GM12878 (cell line): Measurements from ENCODE around the gene TMC8. TPM values are rescaled to one million over a fixed set of nuclear protein-coding genes. Genes with fewer than 3 reads are reported as not detected.
"Not testable (repeated sequence)": the region's sequence is repeated elsewhere in the genome, so short reads cannot be mapped to it uniquely, and the experiment has no call there.

Experiments
- ATAC-seq: fragments of 200-7000 bp; cut with Tn5 transposase; 3 replicates; pipeline ENCODE4 v1.9.1; 2020; ENCODE audit warnings: mild to moderate bottlenecking, moderate library complexity
- BruUV-seq: library from RNA; stranded (reverse); fragments of 400-500 nt; replicated peaks from 2 replicates; lab custom pipeline; 2021; lab: Mats Ljungman, UMichigan
- CTCF ChIA-PET: fragments of 300-600 bp; sonication (Branson Sonifier 250); formaldehyde crosslinking; extraction: SDS; loops from one replicate; lab custom pipeline; 2021; ENCODE audit warnings: inconsistent platforms; lab: Yijun Ruan, JAX
- POLR2A ChIA-PET: fragments of 350-600 bp; formaldehyde crosslinking; extraction: SDS; loops from one replicate; lab custom pipeline; 2021; ENCODE audit warnings: inconsistent platforms; lab: Charles Lee
- RAD21 ChIA-PET: fragments of 300-600 bp; sonication (Branson Sonifier 250); formaldehyde crosslinking; loops from one replicate; lab custom pipeline; 2023; ENCODE audit warnings: antibody characterized with exemption; ENCODE audit not compliant: unreplicated experiment; lab: Charles Lee
- SMC1A ChIA-PET: fragments of 300-600 bp; sonication (Branson Sonifier 250); formaldehyde crosslinking; loops from one replicate; lab custom pipeline; 2023; ENCODE audit not compliant: unreplicated experiment, uncharacterized antibody; lab: Charles Lee
- DNase-seq: peaks from one replicate; pipeline ENCODE4 v3.0.0-alpha.2; 2011; ENCODE audit warnings: low read depth, low spot score
- FAIRE-seq: peaks from 3 replicates; lab custom pipeline; 2011; peaks lifted over from hg19 to GRCh38; lab: Jason Lieb, UNC
- H2AFZ ChIP-seq: 2 replicates; pipeline ENCODE4 v1.6.0; 2011; ENCODE audit warnings: low read depth, low read length, control low read depth; ENCODE audit not compliant: control insufficient read depth
- H3K27ac ChIP-seq: 2 replicates; pipeline ENCODE4 v1.5.1; 2011; ENCODE audit warnings: control low read depth; ENCODE audit not compliant: control insufficient read depth, insufficient read depth
- H3K27me3 ChIP-seq, 2 experiments: replicated peaks in 1 of 2; 2 replicates each; pipeline versions ENCODE4 v1.6.0 to v1.6.1; 2011; ENCODE audit warnings: low read length in 1 of 2; ENCODE audit not compliant: control insufficient read depth in 2 of 2, insufficient read depth in 2 of 2
- H3K36me3 ChIP-seq, 2 experiments: 2 replicates each; pipeline ENCODE4 v1.5.1; 2011; ENCODE audit warnings: low read length in 1 of 2; ENCODE audit not compliant: control insufficient read depth in 2 of 2, insufficient read depth in 2 of 2
- H3K4me1 ChIP-seq: 2 replicates; pipeline ENCODE4 v1.6.1; 2011; ENCODE audit warnings: mild to moderate bottlenecking, low read length, moderate library complexity, mixed read lengths; ENCODE audit not compliant: control insufficient read depth, insufficient read depth
- H3K4me2 ChIP-seq: 2 replicates; pipeline ENCODE4 v1.6.0; 2011; ENCODE audit warnings: control low read depth; ENCODE audit not compliant: control insufficient read depth, insufficient read depth
- H3K4me3 ChIP-seq: fragments of 200-600 bp; sonication (generic); 2 replicates; pipeline ENCODE4 v1.5.1; 2016
- H3K79me2 ChIP-seq: 2 replicates; pipeline ENCODE4 v1.6.0; 2011; ENCODE audit warnings: low read length; ENCODE audit not compliant: control insufficient read depth, insufficient read depth
- H3K9ac ChIP-seq: 2 replicates; pipeline ENCODE4 v1.8.0; 2011; ENCODE audit warnings: low read length, control low read depth, mixed read lengths; ENCODE audit not compliant: control insufficient read depth, insufficient read depth
- H3K9me3 ChIP-seq: replicated peaks from 3 replicates; pipeline ENCODE4 v1.5.1; 2011; ENCODE audit warnings: mild to moderate bottlenecking, low read length; ENCODE audit not compliant: control insufficient read depth, insufficient read depth
- H4K20me1 ChIP-seq: 2 replicates; pipeline ENCODE4 v1.6.0; 2011; ENCODE audit not compliant: control insufficient read depth, insufficient read depth
- BHLHE40 ChIP-seq, 2 experiments: fragments of 450-650 bp in 1 of 2; IDR thresholded peaks; 2 replicates each; pipeline ENCODE4 v1.6.1; 2011 to 2017; ENCODE audit warnings: low read depth in 2 of 2, borderline replicate concordance in 1 of 2, improper control_type of control experiment in 1 of 2, low read length in 1 of 2, mild to moderate bottlenecking in 1 of 2
- BMI1 ChIP-seq: fragments of 450-650 bp; IDR thresholded peaks from 2 replicates; pipeline ENCODE4 v1.6.1; 2016; ENCODE audit warnings: mild to moderate bottlenecking, moderate library complexity, borderline replicate concordance
- CREM ChIP-seq: IDR thresholded peaks from 2 replicates; pipeline ENCODE4 v1.6.1; 2014; ENCODE audit warnings: antibody characterized with exemption, low read depth
- EED ChIP-seq: sonication (generic); IDR thresholded peaks from 2 replicates; pipeline ENCODE4 v1.6.1; 2016; ENCODE audit warnings: antibody characterized with exemption, low read depth
- HDGF ChIP-seq: fragments of 450-650 bp; IDR thresholded peaks from 2 replicates; pipeline ENCODE4 v1.6.1; 2016; ENCODE audit warnings: antibody characterized with exemption
- MTA3 ChIP-seq: IDR thresholded peaks from 2 replicates; pipeline ENCODE4 v1.6.1; 2012; ENCODE audit warnings: low read length, inconsistent platforms, borderline replicate concordance
- NBN ChIP-seq: fragments of 450-650 bp; IDR thresholded peaks from 2 replicates; pipeline ENCODE4 v1.6.1; 2016
- SMAD5 ChIP-seq: IDR thresholded peaks from 2 replicates; pipeline ENCODE4 v1.6.1; 2016; ENCODE audit warnings: antibody characterized with exemption, low read depth
- WGBS: methylation state at CpG from one replicate; pipeline ENCODE4 v1.1.6; 2016; ENCODE audit warnings: low lambda C conversion rate; ENCODE audit not compliant: insufficient replicate concordance, insufficient coverage; ENCODE audit errors: missing lambda C conversion rate; 5-methylcytosine and 5-hydroxymethylcytosine counted together
- in situ Hi-C: fragments of 300-500 bp; cut with MboI; formaldehyde crosslinking; loops from 9 replicates; pipeline ENCODE4 v1.14.3; 2018; ENCODE audit warnings: mixed read lengths
- intact Hi-C: fragments of 100-400 bp; cut with micrococcal nuclease; formaldehyde crosslinking; loops from one replicate; pipeline ENCODE4 v1.14.2; 2022; ENCODE audit not compliant: unreplicated experiment
- polyA plus RNA-seq, 11 experiments: library from polyadenylated mRNA; depleted of rRNA in 4 of 11; unstranded in 6 of 11; stranded (reverse) in 5 of 11; fragments of >200 nt; fragmentation: Nextera tagmentation in 4 of 11; fragmentation: Illumina TruSeq in 1 of 11; extraction: Ambion mirVana in 4 of 11; extraction: Trizol in 1 of 11; gene quantifications; 1 replicate in 1 of 11; 2 replicates in 10 of 11; pipeline versions ENCODE4 v1.2.1 to v1.2.3, GENCODE V29; 2011 to 2016; ENCODE audit warnings: inconsistent platforms in 2 of 11, missing spikeins in 2 of 11, low read depth in 1 of 11
- total RNA-seq, 4 experiments: library from RNA; depleted of rRNA in 3 of 4; stranded (reverse); fragments of >200 nt in 3 of 4; fragmentation: Illumina TruSeq in 1 of 4; extraction: Trizol in 1 of 4; gene quantifications; 2 replicates each; pipeline versions ENCODE4 v1.2.1 to v1.2.3, GENCODE V29; 2013 to 2021
- TF ChIP-seq, protein P1 (sequence below): fragments of 450-650 bp; IDR thresholded peaks from 2 replicates; pipeline ENCODE4 v1.6.1; 2017; ENCODE audit warnings: mild to moderate bottlenecking, low read depth, inconsistent platforms; ENCODE audit not compliant: poor library complexity, severe bottlenecking
- TF ChIP-seq, protein P2 (sequence below): fragments of 450-650 bp; IDR thresholded peaks from 2 replicates; pipeline ENCODE4 v1.6.1; 2016; ENCODE audit warnings: mild to moderate bottlenecking

The TMC8 gene
- total and polyA plus RNA-seq, 10 of the 15 experiments (the other 5 are each of a cell fraction or from before 2014, with no cell fraction given) = 2.7 to 128 (median 40.0) TPM

DNA sequence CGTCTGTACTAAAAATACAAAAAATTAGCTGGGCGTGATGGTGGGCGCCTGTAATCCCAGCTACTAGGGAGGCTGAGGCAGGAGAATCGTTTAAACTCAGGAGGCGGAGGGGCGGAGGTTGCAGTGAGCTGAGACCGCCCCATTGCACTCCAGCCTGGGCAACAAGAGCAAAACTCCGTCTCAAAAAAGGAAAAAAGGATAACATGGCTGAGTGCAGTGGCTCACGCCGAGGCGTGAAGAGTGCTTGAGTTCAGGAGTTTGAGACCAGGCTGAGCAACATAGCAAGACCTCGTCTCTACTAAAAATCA lies 9.2 kb downstream of the TMC8 start:
- 83% methylated on average over 12 of the region's 12 CpGs for WGBS
- in situ Hi-C loops, H3K4me2 ChIP-seq, DNase-seq, H3K9me3 ChIP-seq, H3K27me3 ChIP-seq, H3K4me3 ChIP-seq, H2AFZ ChIP-seq, ATAC-seq, H3K9ac ChIP-seq, FAIRE-seq, H3K27ac ChIP-seq, H4K20me1 ChIP-seq, BruUV-seq: not testable (repeated sequence)
- ChIA-PET POLR2A (interaction anchor here (0.5 to 3.3 kb wide), 7 partner anchors 9 to 46 kb away, joined by 3 to 15 read pairs (median 4); partner anchors contain the start of gene TMC6), CTCF (interaction anchor here (0.7 to 9.5 kb wide), 6 partner anchors 13 to 111 kb away, joined by 3 to 132 read pairs (median 4); partner anchors contain the start of genes AFMID, TK1 and TMC6), SMC1A (interaction anchor here (1.4 to 1.5 kb wide), 2 partner anchors 8 to 36 kb away, joined by 3 to 8 read pairs; no protein-coding TSS in a partner anchor), RAD21 (interaction anchor here (0.6 to 1.2 kb wide), 7 partner anchors 11 to 99 kb away, joined by 3 to 5 read pairs (median 3); partner anchors contain the start of gene TMC6)
- TF ChIP-seq BMI1 = 0 out of 2 replicates have a peak, but pooled peaks have one; percentile 22
- Histone ChIP-seq H3K4me1 (peaks cover 64% of the 10 kb centered on the region), H3K79me2 (peaks cover 12% of the 10 kb centered on the region), H3K36me3 (peaks cover 13 to 14% of the 10 kb centered on the region in 2 experiments; a peak in 3 of 4 replicates)
- intact Hi-C loops = loop anchor here (1.0 kb wide), 1 partner anchor 32 kb away; no protein-coding TSS in a partner anchor

DNA sequence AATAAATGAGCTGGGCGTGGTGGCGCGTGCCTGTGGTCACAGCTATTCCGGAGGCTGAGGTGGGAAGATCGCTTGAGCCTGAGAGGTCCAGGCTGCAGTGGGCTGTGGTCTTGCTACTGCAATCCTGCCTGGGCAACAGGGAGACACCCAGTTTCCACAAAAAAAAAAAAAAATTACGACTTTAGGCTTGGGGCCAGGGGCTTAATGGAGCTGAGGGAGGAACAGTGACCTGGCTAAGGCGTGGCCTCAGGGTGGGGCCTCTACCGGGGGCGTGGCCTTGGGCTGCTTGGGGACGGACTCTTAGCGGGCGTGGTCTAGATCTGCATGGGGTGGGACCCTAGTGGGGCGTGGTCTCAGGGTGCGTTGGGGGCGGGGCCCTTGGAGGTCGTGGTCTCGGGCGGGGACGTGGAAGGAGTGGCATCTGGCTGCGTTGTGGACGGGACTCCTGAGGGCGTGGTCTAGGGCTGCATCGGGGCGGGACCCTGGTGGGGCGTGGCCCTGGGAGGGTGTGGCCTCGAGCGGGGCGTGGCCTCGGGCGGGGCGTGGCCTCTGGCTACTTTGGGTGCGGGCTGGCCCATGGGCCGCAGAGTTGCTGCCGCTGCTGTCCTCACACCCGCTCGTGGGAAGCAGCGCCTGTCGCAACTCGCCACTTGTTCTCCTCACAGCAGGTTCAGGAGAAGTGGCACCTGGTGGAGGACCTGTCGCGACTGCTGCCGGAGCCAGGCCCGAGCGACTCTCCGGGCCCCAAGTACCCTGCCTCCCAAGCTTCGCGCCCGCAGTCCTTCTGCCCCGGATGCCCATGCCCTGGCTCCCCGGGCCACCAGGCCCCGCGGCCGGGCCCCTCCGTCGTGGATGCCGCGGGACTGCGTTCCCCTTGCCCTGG lies 9.8 kb downstream of the TMC8 start:
- SMC1A ChIA-PET = interaction anchor here (0.6 to 1.5 kb wide), 3 partner anchors 7 to 36 kb away, joined by 3 to 8 read pairs (median 3); no protein-coding TSS in a partner anchor
- CTCF ChIA-PET = interaction anchor here (0.6 to 9.5 kb wide), 8 partner anchors 13 to 111 kb away, joined by 3 to 132 read pairs (median 4); partner anchors contain the start of genes AFMID, TK1 and TMC6
- no peaks in the 10 kb centered on the region for H3K9me3 ChIP-seq
- in situ Hi-C loops = no loop called here
- no peak overlapping the region for H3K4me3 ChIP-seq
- ATAC-seq (peak; percentile 90), FAIRE-seq (peak; percentile 86), DNase-seq (peak; percentile 90)
- H3K27me3 ChIP-seq = no peaks in the 10 kb centered on the region
- H3K4me2 ChIP-seq = peak overlapping the region; percentile 7; the same call in 1 of the 2 replicates
- RAD21 ChIA-PET = interaction anchor here (0.6 to 1.2 kb wide), 7 partner anchors 12 to 98 kb away, joined by 3 to 5 read pairs (median 3); partner anchors contain the start of gene TMC6
- H3K9ac ChIP-seq = no peak overlapping the region
- H3K36me3 ChIP-seq = peaks cover 7 to 8% of the 10 kb centered on the region in 2 experiments; a peak in 3 of 4 replicates
- no peaks in the 10 kb centered on the region for H4K20me1 ChIP-seq
- peaks cover 64% of the 10 kb centered on the region for H3K4me1 ChIP-seq
- H3K79me2 ChIP-seq = peaks cover 7% of the 10 kb centered on the region
- 56% methylated on average over 49 of the region's 58 CpGs for WGBS
- intact Hi-C loops = loop anchor here (1.0 kb wide), 1 partner anchor 32 kb away; no protein-coding TSS in a partner anchor
- TSS peak; percentile 48 for BruUV-seq
- H2AFZ ChIP-seq = no peak overlapping the region
- POLR2A ChIA-PET = interaction anchor here (0.5 to 5.1 kb wide), 9 partner anchors 8 to 46 kb away, joined by 3 to 37 read pairs (median 4); no protein-coding TSS in a partner anchor
- no peak overlapping the region for H3K27ac ChIP-seq
- TF ChIP-seq, protein P1, sequence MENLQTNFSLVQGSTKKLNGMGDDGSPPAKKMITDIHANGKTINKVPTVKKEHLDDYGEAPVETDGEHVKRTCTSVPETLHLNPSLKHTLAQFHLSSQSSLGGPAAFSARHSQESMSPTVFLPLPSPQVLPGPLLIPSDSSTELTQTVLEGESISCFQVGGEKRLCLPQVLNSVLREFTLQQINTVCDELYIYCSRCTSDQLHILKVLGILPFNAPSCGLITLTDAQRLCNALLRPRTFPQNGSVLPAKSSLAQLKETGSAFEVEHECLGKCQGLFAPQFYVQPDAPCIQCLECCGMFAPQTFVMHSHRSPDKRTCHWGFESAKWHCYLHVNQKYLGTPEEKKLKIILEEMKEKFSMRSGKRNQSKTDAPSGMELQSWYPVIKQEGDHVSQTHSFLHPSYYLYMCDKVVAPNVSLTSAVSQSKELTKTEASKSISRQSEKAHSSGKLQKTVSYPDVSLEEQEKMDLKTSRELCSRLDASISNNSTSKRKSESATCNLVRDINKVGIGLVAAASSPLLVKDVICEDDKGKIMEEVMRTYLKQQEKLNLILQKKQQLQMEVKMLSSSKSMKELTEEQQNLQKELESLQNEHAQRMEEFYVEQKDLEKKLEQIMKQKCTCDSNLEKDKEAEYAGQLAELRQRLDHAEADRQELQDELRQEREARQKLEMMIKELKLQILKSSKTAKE = no peak
- TF ChIP-seq, protein P2, sequence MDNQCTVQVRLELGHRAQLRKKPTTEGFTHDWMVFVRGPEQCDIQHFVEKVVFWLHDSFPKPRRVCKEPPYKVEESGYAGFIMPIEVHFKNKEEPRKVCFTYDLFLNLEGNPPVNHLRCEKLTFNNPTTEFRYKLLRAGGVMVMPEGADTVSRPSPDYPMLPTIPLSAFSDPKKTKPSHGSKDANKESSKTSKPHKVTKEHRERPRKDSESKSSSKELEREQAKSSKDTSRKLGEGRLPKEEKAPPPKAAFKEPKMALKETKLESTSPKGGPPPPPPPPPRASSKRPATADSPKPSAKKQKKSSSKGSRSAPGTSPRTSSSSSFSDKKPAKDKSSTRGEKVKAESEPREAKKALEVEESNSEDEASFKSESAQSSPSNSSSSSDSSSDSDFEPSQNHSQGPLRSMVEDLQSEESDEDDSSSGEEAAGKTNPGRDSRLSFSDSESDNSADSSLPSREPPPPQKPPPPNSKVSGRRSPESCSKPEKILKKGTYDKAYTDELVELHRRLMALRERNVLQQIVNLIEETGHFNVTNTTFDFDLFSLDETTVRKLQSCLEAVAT = peak; percentile 61; the same call in 1 of the 2 replicates
- TF ChIP-seq SMAD5 (0 out of 2 replicates have a peak, but pooled peaks have one; percentile 35), NBN (0 out of 2 replicates have a peak, but pooled peaks have one; percentile 25), BHLHE40 (IDR thresholded peaks at IDR 0.05; ENCODE audit: borderline replicate concordance in 1 of 2, low read depth in 2 of 2, low read length in 1 of 2) (no peak), HDGF (peak; percentile 100), CREM (peak; percentile 14; the same call in 1 of the 2 replicates), MTA3 (no peak), EED (no peak)
